HG03378 (cell line): Measurements from ENCODE around the gene CREBBP.

Experiments used
- ATAC-seq: cut with Tn5 transposase; IDR thresholded peaks from one replicate; pipeline ENCODE4 v1.9.1; 2021; ENCODE audit warnings: mild to moderate bottlenecking, moderate library complexity; ENCODE audit not compliant: unreplicated experiment

Gene CREBBP

DNA sequence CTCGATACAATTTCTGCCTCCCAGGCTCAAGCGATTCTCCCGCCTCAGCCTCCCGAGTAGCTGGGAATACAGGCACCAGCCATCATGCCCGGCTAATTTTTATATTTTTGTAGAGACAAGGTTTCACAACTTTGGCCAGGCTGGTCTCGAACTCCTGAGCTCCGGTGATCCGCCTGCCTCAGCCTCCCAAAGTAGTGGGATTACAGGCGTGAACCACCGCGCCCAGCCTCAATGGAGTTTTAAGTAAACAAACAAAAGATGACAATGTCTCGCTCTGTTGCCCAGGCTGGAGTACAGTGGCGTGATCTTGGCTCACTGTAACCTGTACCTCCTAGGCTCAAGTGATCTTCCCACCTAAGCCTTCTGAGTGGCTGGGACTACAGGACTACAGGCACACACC is 110.6 kb downstream of the CREBBP start:
- ATAC-seq, result no peak

DNA sequence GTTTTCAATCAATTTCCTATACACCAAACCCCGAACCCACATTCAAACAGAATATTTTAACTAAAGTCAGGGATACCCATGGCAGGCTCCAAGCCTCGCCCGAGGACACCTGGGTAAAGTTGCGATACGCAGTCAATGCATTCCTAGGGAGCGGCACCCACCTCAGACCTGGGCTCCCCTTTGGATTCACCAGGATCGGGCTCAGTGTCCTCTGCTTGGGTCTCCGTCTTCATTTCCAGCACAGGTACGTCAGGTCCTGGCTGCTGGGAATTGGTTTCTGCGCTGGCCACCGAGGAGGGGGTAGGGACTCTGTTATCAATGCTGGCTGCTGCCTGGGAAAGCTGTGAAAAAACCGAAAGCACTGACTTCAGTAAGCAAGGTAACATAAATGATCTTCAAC is 111.5 kb downstream of the CREBBP start:
- ATAC-seq, result no peak

DNA sequence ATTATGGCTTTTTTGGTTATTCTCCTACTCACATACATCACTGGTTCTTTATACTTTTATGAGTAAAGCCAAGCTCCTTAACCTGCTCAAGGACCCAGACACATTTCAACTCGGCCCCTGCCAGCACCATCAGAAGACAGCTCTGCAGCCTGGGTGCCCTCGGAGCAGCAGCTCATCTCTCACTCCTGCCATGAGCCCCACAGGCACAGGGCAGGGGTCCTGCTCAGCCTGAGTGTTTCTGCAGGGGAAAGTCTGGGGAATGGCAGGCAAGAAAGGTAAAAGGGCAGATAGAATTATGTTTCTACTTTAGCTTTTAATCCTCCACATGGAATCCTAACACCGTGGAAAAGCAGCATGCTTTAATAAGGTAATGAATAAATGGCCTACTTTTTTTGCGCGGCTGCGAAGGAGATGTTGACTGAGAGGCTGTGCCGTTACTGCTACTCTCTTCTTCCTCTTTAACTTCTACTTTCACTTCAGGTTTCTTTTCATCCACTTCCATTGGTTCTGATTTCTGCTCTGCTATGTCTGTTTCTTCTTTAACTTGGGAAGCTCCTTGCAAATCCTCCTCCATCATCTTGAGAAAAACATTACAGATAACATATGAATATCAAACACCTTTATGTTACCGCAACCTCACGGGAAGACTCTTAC is 113.1 kb downstream of the CREBBP start:
- no peak for ATAC-seq

- no peak for ATAC-seq
These were observed 114.3 kb downstream of the CREBBP start for GRCh38 chr16:3766177-3766576.

GRCh38 chr16:3764409-3764808 is 116.1 kb downstream of the CREBBP start:
- no peak for ATAC-seq

- no peak for ATAC-seq
These were observed 118.3 kb downstream of the CREBBP start for GRCh38 chr16:3762107-3762750.

DNA sequence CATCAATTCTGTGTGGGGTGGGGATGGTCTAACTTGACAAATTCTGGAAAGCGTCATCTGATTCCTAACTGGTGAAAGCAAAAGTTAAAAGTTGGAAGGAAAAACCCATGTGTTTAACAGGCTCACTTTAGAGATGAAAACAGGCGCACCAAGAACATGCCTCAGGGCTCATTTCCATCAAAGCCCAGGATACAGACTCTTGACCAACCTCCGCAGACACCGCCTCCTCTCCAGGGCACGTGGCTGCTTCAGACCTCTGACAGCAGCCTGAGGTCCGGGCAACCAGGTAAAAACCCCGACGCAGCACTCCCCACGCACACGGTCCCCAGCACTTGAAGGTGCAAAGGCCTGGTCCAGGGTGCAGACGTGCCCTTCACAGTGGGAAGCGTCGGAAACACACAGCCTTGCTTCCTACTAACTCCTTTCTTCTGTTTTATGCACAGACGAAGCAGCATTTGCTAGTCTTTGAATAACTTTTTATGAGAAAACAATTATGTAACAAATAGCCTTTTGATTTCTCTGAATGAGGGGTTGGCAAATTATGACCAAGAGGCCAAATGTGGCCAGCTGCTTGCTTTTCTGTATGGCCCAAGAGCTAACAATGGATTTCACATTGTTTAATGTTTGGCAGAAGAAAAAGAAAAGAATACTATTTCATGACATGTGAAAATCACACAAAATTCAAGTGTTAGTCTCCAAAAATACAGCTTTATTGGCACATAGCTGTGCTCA is 119.0 kb downstream of the CREBBP start:
- no peak for ATAC-seq

DNA sequence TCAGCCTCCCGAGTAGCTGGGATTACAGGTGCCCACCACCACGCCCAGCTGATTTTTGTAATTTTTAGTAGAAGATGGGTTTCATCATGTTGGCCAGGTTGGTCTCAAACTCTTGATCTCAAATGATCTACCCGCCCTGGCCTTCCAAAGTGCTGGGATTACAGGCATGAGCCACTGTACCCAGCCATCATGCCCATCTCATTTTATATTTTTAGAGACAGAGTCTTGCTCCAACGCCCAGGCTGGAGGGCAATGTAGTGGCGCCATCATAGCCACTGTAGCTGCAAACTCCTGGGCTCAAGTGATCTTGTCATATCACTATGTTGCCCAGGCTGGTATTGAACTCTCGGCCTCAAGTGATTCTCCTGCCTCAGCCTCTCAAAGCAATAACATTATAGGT is 120.0 kb downstream of the CREBBP start:
- no peak for ATAC-seq

DNA sequence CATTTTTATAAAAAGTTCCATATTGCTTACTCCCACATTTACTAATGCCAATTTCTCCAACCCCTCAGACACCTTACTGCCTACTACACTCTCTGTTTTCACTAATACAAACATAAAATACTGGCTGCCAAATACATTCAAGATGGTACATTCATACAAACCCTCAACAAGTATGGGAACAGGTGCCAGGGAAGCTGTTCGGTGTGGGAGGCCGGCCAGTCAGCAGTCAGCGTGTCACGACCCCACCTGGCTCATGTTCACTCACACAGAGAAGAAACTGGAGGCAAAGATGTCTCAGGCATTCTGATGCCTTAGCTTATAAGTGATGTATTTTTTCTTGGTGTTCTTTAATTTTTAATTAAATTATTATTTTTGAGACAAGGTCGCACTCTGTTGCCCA is 120.8 kb downstream of the CREBBP start:
- no peak for ATAC-seq

DNA sequence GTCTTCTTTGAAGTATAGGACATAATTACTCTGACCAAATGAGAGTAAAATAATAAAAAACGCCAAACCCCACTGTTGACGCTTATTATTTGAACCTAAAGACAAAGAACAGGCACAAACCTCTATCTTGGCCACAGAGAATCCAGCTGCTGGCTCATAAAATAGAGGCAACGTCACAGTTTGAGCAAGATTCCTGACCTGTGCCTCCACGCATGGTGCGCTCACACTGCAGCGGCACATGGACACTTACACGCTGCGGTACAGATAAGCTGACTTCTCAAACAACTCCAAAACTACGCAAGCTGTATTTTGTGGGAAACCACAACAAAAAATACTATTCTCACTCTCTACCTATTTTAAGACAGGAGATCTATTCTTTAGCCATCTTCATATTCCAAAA is 124.4 kb downstream of the CREBBP start:
- ATAC-seq, result no peak

- ATAC-seq, result no peak
These were observed 125.3 kb downstream of the CREBBP start for GRCh38 chr16:3755249-3755648.

GRCh38 chr16:3754772-3755171 is 125.7 kb downstream of the CREBBP start:
- no peak for ATAC-seq

DNA sequence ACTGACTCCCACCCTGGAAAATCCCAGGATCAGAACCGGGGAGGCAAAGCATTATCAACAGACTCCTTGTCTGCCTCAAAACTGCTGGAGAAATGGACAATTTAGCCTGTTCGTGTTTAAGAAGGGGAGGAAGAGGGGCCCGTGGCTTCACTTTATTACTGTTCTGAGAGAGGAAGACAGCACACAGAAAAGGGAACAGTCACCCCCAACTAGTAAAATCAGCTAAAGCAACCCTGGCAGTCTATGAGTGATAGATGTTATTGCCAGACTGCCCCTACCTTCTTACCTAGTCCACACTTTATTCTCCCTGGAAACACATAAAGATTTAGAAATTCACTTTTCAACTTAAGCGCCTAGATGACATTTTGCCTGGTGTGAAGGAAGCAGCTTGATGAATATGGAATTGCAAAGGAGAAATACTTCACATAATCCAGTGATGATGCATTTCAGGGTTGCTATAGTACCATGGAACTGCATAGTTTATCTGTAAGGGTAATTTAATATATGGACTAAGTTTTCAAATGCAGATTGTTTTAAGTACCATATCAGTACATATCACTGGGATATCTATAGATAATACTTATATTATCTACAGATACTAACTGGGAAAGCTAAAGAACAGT is 126.3 kb downstream of the CREBBP start:
- no peak for ATAC-seq

DNA sequence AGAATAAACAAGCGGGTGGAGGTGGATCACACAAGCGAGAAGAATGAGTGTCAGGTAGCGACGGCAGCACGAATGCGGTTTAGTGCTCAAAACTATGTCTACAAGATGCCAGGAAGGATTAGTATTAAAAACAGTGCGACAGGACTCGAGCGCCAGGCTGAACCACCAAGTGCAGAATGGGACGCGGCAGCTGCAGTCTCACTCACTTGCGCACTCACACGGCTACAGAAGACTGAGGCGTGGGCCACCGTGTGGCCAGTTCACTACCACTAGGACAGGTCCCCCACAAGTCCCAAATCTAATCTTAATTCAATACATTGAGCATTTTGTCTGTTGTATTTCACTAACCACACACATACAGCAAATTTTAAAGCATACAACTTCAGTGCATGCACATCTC is 127.5 kb downstream of the CREBBP start:
- ATAC-seq, result no peak

- no peak for ATAC-seq
These were observed 128.6 kb downstream of the CREBBP start for GRCh38 chr16:3751878-3752277.

DNA sequence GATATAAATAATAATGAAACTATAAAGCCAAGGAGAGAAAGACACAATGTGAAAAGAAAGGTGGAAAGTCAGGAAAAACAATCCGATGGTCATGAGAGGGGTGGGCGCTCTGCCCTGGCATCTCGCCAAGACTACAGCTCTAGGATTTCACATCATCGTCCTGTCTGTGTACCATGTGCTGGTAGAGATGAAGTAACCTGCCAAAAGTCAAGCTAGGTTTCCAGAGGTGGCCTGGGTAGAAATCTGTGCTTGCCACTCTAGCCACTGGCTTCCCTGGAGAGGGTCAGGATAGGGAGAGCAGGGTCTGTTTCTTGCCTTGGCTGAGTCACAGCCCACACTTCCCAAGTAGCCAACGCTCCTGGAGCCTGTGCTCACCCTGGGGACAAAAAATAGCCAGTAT is 132.2 kb downstream of the CREBBP start:
- no peak for ATAC-seq

- ATAC-seq, result no peak
These were observed 134.7 kb downstream of the CREBBP start for GRCh38 chr16:3745751-3746355.

DNA sequence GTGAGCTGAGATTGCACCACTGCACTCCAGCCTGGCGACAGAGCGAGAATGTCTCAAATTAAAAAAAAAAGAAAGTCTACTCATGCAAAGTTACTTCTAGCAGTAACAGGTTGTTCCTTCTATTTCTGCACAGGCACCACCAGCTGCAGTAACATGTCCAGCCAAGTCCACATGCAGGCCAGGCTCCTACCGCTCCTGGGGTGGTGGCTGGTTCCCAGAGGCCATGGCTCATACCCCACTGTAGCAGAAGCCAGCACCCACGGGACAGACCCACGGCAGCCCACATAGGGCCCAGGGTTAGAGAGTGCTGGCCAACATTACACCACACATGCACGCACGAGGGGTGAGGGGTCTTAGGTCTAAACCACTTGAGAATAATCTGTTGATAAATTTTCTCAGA is 136.5 kb downstream of the CREBBP start:
- ATAC-seq, result no peak

DNA sequence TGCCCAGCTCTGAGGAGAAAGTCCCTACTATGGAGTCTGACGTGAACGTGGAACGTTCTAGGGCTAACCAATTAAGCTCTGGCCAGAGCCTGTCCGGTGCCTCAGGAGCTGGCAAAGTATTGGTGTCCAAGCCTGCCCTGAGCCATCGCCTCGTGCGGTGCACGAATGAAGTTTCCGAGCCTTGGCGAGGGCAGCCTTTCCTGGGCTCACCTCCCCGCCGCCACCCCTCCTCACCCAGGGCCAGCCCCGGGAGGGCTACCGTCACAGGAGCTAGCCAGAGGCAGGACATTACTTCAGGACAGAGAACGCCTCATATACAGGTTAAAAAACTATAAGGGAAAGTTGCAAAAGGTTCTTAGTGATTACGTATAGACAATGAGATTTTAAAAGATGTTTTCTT is 139.6 kb downstream of the CREBBP start:
- no peak for ATAC-seq

GRCh38 chr16:3740186-3740585 is 140.3 kb downstream of the CREBBP start:
- ATAC-seq, result no peak

DNA sequence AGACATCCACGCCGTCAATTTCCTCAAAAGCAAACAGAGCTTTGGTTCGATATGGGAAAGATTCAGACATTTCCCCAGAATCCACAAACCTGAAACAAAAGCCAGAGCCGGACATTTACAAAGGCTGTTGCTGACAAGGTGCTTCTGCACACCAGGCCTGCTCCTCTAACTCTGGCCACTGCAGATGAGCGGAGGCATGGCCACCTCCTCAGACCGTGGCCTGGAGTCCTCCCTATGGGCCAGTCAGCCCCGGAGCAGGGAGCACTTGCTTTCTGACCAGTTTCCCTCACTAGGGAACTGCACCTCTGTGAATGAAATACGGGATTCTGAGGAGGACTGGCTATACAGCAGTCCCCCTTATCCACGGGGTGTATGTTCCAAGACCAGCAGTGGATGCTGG is 140.9 kb downstream of the CREBBP start:
- no peak for ATAC-seq
